ENCODE data around the gene PCF11.

DNA sequence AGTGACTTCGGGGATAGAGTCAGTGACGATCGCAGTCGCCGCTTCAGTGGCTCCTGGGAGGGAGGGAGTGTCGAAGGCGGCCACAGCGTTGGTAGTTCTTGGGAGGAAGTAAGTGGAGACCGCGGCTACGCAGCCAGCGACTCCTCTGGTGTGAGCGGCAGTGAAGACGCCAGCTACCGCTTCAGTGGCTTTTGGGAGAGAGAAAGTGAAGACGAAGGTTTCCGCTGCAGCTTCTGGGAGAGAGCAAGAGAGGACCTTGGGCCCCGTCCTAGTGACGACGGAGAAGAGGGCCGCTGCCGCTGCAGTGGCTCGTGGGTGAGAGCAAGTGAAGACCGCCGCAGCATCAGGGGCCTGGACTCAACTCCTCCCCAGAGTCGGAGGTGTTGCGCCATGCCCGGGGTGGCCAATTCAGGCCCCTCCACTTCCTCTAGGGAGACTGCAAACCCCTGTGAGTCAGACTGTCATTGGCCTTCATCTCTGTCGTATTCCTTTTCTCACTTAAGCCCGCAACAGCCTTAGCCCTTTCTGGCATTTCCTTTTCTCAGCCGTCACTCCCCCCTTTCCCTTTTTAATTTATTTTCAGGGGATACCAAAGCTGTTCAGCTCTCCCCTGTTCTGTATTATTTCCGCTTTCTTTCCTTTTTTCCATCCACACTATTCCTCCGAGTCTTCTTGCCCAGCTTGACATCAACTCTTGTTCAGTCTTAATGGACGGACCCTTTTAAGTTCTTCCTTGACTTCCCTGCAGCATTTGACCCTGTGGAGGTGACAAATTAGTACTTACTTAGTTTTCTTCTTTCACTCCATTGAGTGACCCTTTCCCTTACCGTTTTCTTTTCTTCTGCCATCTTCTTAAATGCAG, 37.6 kb downstream of the PCF11 start:
- TF ChIP-seq, protein P1, sequence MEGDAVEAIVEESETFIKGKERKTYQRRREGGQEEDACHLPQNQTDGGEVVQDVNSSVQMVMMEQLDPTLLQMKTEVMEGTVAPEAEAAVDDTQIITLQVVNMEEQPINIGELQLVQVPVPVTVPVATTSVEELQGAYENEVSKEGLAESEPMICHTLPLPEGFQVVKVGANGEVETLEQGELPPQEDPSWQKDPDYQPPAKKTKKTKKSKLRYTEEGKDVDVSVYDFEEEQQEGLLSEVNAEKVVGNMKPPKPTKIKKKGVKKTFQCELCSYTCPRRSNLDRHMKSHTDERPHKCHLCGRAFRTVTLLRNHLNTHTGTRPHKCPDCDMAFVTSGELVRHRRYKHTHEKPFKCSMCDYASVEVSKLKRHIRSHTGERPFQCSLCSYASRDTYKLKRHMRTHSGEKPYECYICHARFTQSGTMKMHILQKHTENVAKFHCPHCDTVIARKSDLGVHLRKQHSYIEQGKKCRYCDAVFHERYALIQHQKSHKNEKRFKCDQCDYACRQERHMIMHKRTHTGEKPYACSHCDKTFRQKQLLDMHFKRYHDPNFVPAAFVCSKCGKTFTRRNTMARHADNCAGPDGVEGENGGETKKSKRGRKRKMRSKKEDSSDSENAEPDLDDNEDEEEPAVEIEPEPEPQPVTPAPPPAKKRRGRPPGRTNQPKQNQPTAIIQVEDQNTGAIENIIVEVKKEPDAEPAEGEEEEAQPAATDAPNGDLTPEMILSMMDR (conservative IDR thresholded peaks at IDR 0.05), result no peak
- no peak for TF ChIP-seq EZH2 (IDR thresholded peaks at IDR 0.05; ENCODE audit: low read depth)

All from PC-9 (cell line).